HepG2 (cell line): Measurements from ENCODE around the gene SPTBN4. TPM values are rescaled to one million over a fixed set of nuclear protein-coding genes. Genes with fewer than 3 reads are reported as not detected.
A peak's percentile ranks its signal among the peaks of the same experiment; 100 is the strongest.

Experiments used
- BCLAF1 ChIP-seq: fragments of 450-650 bp; IDR thresholded peaks from 2 replicates; pipeline ENCODE4 v1.6.1; 2017; ENCODE audit warnings: mild to moderate bottlenecking
- GABPA ChIP-seq, 2 experiments: IDR thresholded peaks; 2 replicates each; pipeline ENCODE4 v1.6.1; 2011 to 2016; ENCODE audit warnings: low read depth in 2 of 2, low read length in 1 of 2, missing biosample characterization in 1 of 2, missing genetic modification characterization in 1 of 2
- NKX3-1 ChIP-seq: sonication (generic); formaldehyde crosslinking; IDR thresholded peaks from 2 replicates; pipeline ENCODE4 v1.5.0; 2020; ENCODE audit warnings: missing genetic modification reagents
- STAG1 ChIP-seq: sonication (generic); formaldehyde crosslinking; IDR thresholded peaks from 2 replicates; pipeline ENCODE4 v1.4.0; 2020; ENCODE audit warnings: missing genetic modification reagents
- TFE3 ChIP-seq: IDR thresholded peaks from 2 replicates; pipeline ENCODE4 v1.6.1; 2016
- THAP8 ChIP-seq: sonication (generic); formaldehyde crosslinking; IDR thresholded peaks from 2 replicates; pipeline ENCODE4 v1.5.1; 2020; ENCODE audit warnings: missing genetic modification reagents, mild to moderate bottlenecking, borderline replicate concordance
- ZFP36L2 ChIP-seq: sonication (generic); formaldehyde crosslinking; IDR thresholded peaks from 2 replicates; pipeline ENCODE4 v1.4.0; 2020; ENCODE audit warnings: missing genetic modification reagents
- ZKSCAN8 ChIP-seq: IDR thresholded peaks from 2 replicates; pipeline ENCODE4 v1.6.1; 2016; ENCODE audit warnings: borderline replicate concordance, missing genetic modification reagents, missing compliant biosample characterization
- ZNF333 ChIP-seq: sonication (generic); formaldehyde crosslinking; IDR thresholded peaks from 2 replicates; pipeline ENCODE4 v1.4.0; 2020; ENCODE audit warnings: mild to moderate bottlenecking, missing genetic modification reagents, borderline replicate concordance
- ZNF407 ChIP-seq: sonication (generic); formaldehyde crosslinking; IDR thresholded peaks from one replicate; pipeline ENCODE4 v1.5.1; 2020; ENCODE audit warnings: mild to moderate bottlenecking, missing genetic modification reagents; ENCODE audit errors: not compliant biosample characterization
- ZNF709 ChIP-seq: sonication (generic); formaldehyde crosslinking; IDR thresholded peaks from 2 replicates; pipeline ENCODE4 v1.5.0; 2020; ENCODE audit warnings: mild to moderate bottlenecking, missing genetic modification reagents
- ZNF720 ChIP-seq: sonication (generic); formaldehyde crosslinking; IDR thresholded peaks from 2 replicates; pipeline ENCODE4 v1.4.0; 2020; ENCODE audit warnings: missing genetic modification reagents
- ZNF782 ChIP-seq: sonication (generic); formaldehyde crosslinking; IDR thresholded peaks from 2 replicates; pipeline ENCODE4 v1.4.0; 2020; ENCODE audit warnings: missing genetic modification reagents, mild to moderate bottlenecking, borderline replicate concordance
- polyA plus RNA-seq, 8 experiments: library from polyadenylated mRNA; depleted of rRNA in 3 of 8; stranded (reverse) in 7 of 8; unstranded in 1 of 8; fragments of >200 nt; fragmentation: Illumina TruSeq in 4 of 8; extraction: Trizol in 4 of 8; gene quantifications; 2 replicates each; pipeline versions ENCODE4 v1.2.1 to v1.2.3, GENCODE V29; 2011 to 2016; ENCODE audit warnings: low read depth in 4 of 8, missing spikeins in 1 of 8, mixed read lengths in 1 of 8; ENCODE audit not compliant: insufficient read depth in 1 of 8
- total RNA-seq, 5 experiments: library from RNA; depleted of rRNA; stranded (reverse); fragments of >200 nt; fragmentation: Illumina TruSeq; extraction: Trizol; gene quantifications; 2 replicates each; pipeline ENCODE4 v1.2.3, GENCODE V29; 2016; ENCODE audit warnings: low read depth in 1 of 5

SPTBN4 gene
- total and polyA plus RNA-seq, 2 of the 13 experiments (the other 11 are each of a cell fraction or from before 2014, with no cell fraction given), result 0.11 TPM

- TF ChIP-seq ZNF407 (CRISPR knock-in tag) (no peak), TFE3 (CRISPR knock-in tag) (no peak), ZNF782 (CRISPR knock-in tag) (no peak), ZKSCAN8 (0 out of 2 replicates have a peak, but pooled peaks have one; percentile 40), BCLAF1 (no peak), ZNF333 (CRISPR knock-in tag) (0 out of 2 replicates have a peak, but pooled peaks have one; percentile 50), GABPA (IDR thresholded peaks at IDR 0.05; ENCODE audit: low read depth, low read length) (no peak), GABPA (CRISPR knock-in tag; IDR thresholded peaks at IDR 0.05; ENCODE audit: low read depth) (peak; percentile 78), NKX3-1 (CRISPR knock-in tag) (0 out of 2 replicates have a peak, but pooled peaks have one; percentile 44), THAP8 (CRISPR knock-in tag) (no peak), ZNF720 (CRISPR knock-in tag) (no peak), ZFP36L2 (CRISPR knock-in tag) (no peak), ZNF709 (CRISPR knock-in tag) (no peak), STAG1 (CRISPR knock-in tag) (0 out of 2 replicates have a peak, but pooled peaks have one; percentile 6)
These were observed 5.1 kb upstream of the SPTBN4 start (continued) for GRCh38 chr19:40461669-40462221.
